GM12878 (cell line): ENCODE results near the gene PCNX1. TPM values are rescaled to one million over a fixed set of nuclear protein-coding genes. Genes with fewer than 3 reads are reported as not detected.

ENCODE experiments used
- ATAC-seq: fragments of 200-7000 bp; cut with Tn5 transposase; 3 replicates; pipeline ENCODE4 v1.9.1; 2020; ENCODE audit warnings: mild to moderate bottlenecking, moderate library complexity
- BruUV-seq: library from RNA; stranded (reverse); fragments of 400-500 nt; replicated peaks from 2 replicates; lab custom pipeline; 2021; lab: Mats Ljungman, UMichigan
- CTCF ChIA-PET: fragments of 300-600 bp; sonication (Branson Sonifier 250); formaldehyde crosslinking; extraction: SDS; loops from one replicate; lab custom pipeline; 2021; ENCODE audit warnings: inconsistent platforms; lab: Yijun Ruan, JAX
- POLR2A ChIA-PET: fragments of 350-600 bp; formaldehyde crosslinking; extraction: SDS; loops from one replicate; lab custom pipeline; 2021; ENCODE audit warnings: inconsistent platforms; lab: Charles Lee
- RAD21 ChIA-PET: fragments of 300-600 bp; sonication (Branson Sonifier 250); formaldehyde crosslinking; loops from one replicate; lab custom pipeline; 2023; ENCODE audit warnings: antibody characterized with exemption; ENCODE audit not compliant: unreplicated experiment; lab: Charles Lee
- SMC1A ChIA-PET: fragments of 300-600 bp; sonication (Branson Sonifier 250); formaldehyde crosslinking; loops from one replicate; lab custom pipeline; 2023; ENCODE audit not compliant: unreplicated experiment, uncharacterized antibody; lab: Charles Lee
- DNase-seq: peaks from one replicate; pipeline ENCODE4 v3.0.0-alpha.2; 2011; ENCODE audit warnings: low read depth, low spot score
- FAIRE-seq: peaks from 3 replicates; lab custom pipeline; 2011; peaks lifted over from hg19 to GRCh38; lab: Jason Lieb, UNC
- H2AFZ ChIP-seq: 2 replicates; pipeline ENCODE4 v1.6.0; 2011; ENCODE audit warnings: low read depth, low read length, control low read depth; ENCODE audit not compliant: control insufficient read depth
- H3K27ac ChIP-seq: 2 replicates; pipeline ENCODE4 v1.5.1; 2011; ENCODE audit warnings: control low read depth; ENCODE audit not compliant: control insufficient read depth, insufficient read depth
- H3K27me3 ChIP-seq, 2 experiments: replicated peaks in 1 of 2; 2 replicates each; pipeline versions ENCODE4 v1.6.0 to v1.6.1; 2011; ENCODE audit warnings: low read length in 1 of 2; ENCODE audit not compliant: control insufficient read depth in 2 of 2, insufficient read depth in 2 of 2
- H3K36me3 ChIP-seq, 2 experiments: 2 replicates each; pipeline ENCODE4 v1.5.1; 2011; ENCODE audit warnings: low read length in 1 of 2; ENCODE audit not compliant: control insufficient read depth in 2 of 2, insufficient read depth in 2 of 2
- H3K4me1 ChIP-seq: 2 replicates; pipeline ENCODE4 v1.6.1; 2011; ENCODE audit warnings: mild to moderate bottlenecking, low read length, moderate library complexity, mixed read lengths; ENCODE audit not compliant: control insufficient read depth, insufficient read depth
- H3K4me2 ChIP-seq: 2 replicates; pipeline ENCODE4 v1.6.0; 2011; ENCODE audit warnings: control low read depth; ENCODE audit not compliant: control insufficient read depth, insufficient read depth
- H3K4me3 ChIP-seq: fragments of 200-600 bp; sonication (generic); 2 replicates; pipeline ENCODE4 v1.5.1; 2016
- H3K79me2 ChIP-seq: 2 replicates; pipeline ENCODE4 v1.6.0; 2011; ENCODE audit warnings: low read length; ENCODE audit not compliant: control insufficient read depth, insufficient read depth
- H3K9ac ChIP-seq: 2 replicates; pipeline ENCODE4 v1.8.0; 2011; ENCODE audit warnings: low read length, control low read depth, mixed read lengths; ENCODE audit not compliant: control insufficient read depth, insufficient read depth
- H3K9me3 ChIP-seq: replicated peaks from 3 replicates; pipeline ENCODE4 v1.5.1; 2011; ENCODE audit warnings: mild to moderate bottlenecking, low read length; ENCODE audit not compliant: control insufficient read depth, insufficient read depth
- H4K20me1 ChIP-seq: 2 replicates; pipeline ENCODE4 v1.6.0; 2011; ENCODE audit not compliant: control insufficient read depth, insufficient read depth
- CEBPB ChIP-seq, 2 experiments: fragments of 150-350 bp in 1 of 2; IDR thresholded peaks; 2 replicates each; pipeline ENCODE4 v1.6.1; 2012 to 2014; ENCODE audit warnings: low read depth in 2 of 2, low read length in 2 of 2, borderline replicate concordance in 1 of 2, inconsistent platforms in 1 of 2
- KLF5 ChIP-seq: fragments of 450-650 bp; IDR thresholded peaks from 2 replicates; pipeline ENCODE4 v1.6.1; 2014; ENCODE audit warnings: mild to moderate bottlenecking; ENCODE audit not compliant: partially characterized antibody
- WGBS: methylation state at CpG from one replicate; pipeline ENCODE4 v1.1.6; 2016; ENCODE audit warnings: low lambda C conversion rate; ENCODE audit not compliant: insufficient replicate concordance, insufficient coverage; ENCODE audit errors: missing lambda C conversion rate; 5-methylcytosine and 5-hydroxymethylcytosine counted together
- in situ Hi-C: fragments of 300-500 bp; cut with MboI; formaldehyde crosslinking; loops from 9 replicates; pipeline ENCODE4 v1.14.3; 2018; ENCODE audit warnings: mixed read lengths
- intact Hi-C: fragments of 100-400 bp; cut with micrococcal nuclease; formaldehyde crosslinking; loops from one replicate; pipeline ENCODE4 v1.14.2; 2022; ENCODE audit not compliant: unreplicated experiment
- polyA plus RNA-seq, 11 experiments: library from polyadenylated mRNA; depleted of rRNA in 4 of 11; unstranded in 6 of 11; stranded (reverse) in 5 of 11; fragments of >200 nt; fragmentation: Nextera tagmentation in 4 of 11; fragmentation: Illumina TruSeq in 1 of 11; extraction: Ambion mirVana in 4 of 11; extraction: Trizol in 1 of 11; gene quantifications; 1 replicate in 1 of 11; 2 replicates in 10 of 11; pipeline versions ENCODE4 v1.2.1 to v1.2.3, GENCODE V29; 2011 to 2016; ENCODE audit warnings: inconsistent platforms in 2 of 11, missing spikeins in 2 of 11, low read depth in 1 of 11
- total RNA-seq, 4 experiments: library from RNA; depleted of rRNA in 3 of 4; stranded (reverse); fragments of >200 nt in 3 of 4; fragmentation: Illumina TruSeq in 1 of 4; extraction: Trizol in 1 of 4; gene quantifications; 2 replicates each; pipeline versions ENCODE4 v1.2.1 to v1.2.3, GENCODE V29; 2013 to 2021

Gene PCNX1
- total and polyA plus RNA-seq, 10 of the 15 experiments (the other 5 are each of a cell fraction or from before 2014, with no cell fraction given) = 4.6 to 53.9 (median 20.5) TPM

DNA sequence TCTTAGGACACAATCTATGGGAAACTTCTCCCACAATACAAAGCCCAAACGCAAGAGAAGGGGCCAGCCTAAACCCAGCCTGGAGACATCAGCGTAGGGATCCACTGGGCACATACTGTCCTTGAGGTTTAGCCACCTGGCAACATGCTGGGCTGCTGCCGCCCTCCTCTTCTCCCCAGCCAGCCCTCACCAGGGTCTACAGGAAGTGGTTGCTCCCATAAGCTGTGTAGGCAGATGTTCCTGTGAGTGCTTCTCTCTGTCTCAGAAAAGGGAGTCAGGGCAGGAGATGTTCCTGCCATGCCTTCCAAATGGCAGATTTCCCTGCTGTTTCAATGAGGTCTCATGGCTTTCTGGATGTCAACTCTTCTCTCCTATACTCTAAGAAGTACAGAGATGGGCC, 241.4 kb downstream of the PCNX1 start:
- POLR2A ChIA-PET = no interaction called here
- in situ Hi-C loops (loop anchor here (5.0 kb wide), 1 partner anchor 164 kb away; no protein-coding TSS in a partner anchor), intact Hi-C loops (loop anchor here (10.0 kb wide), 1 partner anchor 406 kb away; no protein-coding TSS in a partner anchor)
- no peak for DNase-seq
- H4K20me1 ChIP-seq = no peaks in the 10 kb centered on the region
- no peak overlapping the region for H3K27ac ChIP-seq
- no TSS peak for BruUV-seq
- no peak overlapping the region for H3K4me2 ChIP-seq
- WGBS = 58% methylated on average over 3 of the region's 3 CpGs
- H3K36me3 ChIP-seq = no peaks in the 10 kb centered on the region
- no peaks in the 10 kb centered on the region for H3K4me1 ChIP-seq
- CTCF ChIA-PET = no interaction called here
- FAIRE-seq = no peak
- H3K79me2 ChIP-seq = no peaks in the 10 kb centered on the region
- no peak for ATAC-seq
- no peaks in the 10 kb centered on the region for H3K27me3 ChIP-seq
- SMC1A ChIA-PET = no interaction called here
- TF ChIP-seq KLF5 = no peak
- H2AFZ ChIP-seq = no peak overlapping the region
- peaks cover 2% of the 10 kb centered on the region; the same call in 2 of the 3 replicates for H3K9me3 ChIP-seq
- no peak overlapping the region for H3K9ac ChIP-seq
- RAD21 ChIA-PET = no interaction called here
- H3K4me3 ChIP-seq = no peak overlapping the region

DNA sequence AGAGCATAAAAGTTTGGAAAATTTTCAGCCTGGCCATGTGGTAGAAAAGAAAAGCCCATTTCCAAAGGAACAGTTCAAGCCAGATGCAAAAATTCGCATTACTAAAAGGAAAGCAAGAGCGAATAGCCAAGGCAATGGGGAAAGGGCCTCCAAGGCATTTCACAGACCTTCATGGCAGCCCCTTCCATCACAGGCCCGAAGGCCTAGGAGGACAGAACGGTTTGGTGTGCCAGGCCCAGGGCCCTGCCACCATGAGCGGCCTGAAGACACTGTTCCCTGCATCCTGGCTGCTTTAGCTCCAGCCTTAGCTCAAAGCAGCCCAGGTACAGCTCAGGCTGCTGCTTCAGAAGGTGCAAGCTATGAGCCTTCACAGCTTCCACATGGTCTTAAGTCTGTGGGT, 243.5 kb downstream of the PCNX1 start:
- ATAC-seq = no peak
- Histone ChIP-seq H3K4me2 (no peak overlapping the region), H3K4me1 (no peaks in the 10 kb centered on the region), H3K36me3 (no peaks in the 10 kb centered on the region), H3K4me3 (no peak overlapping the region), H3K9me3 (peaks cover 2% of the 10 kb centered on the region; the same call in 2 of the 3 replicates), H4K20me1 (no peaks in the 10 kb centered on the region), H2AFZ (no peak overlapping the region), H3K9ac (no peak overlapping the region), H3K27ac (no peak overlapping the region), H3K27me3 (no peaks in the 10 kb centered on the region), H3K79me2 (no peaks in the 10 kb centered on the region)
- in situ Hi-C loops = no loop called here
- WGBS = 1% methylated on average over 5 of the region's 5 CpGs
- no peak for DNase-seq
- POLR2A ChIA-PET = no interaction called here
- BruUV-seq = no TSS peak
- RAD21 ChIA-PET = no interaction called here
- CTCF ChIA-PET = no interaction called here
- SMC1A ChIA-PET = interaction anchor here (2.3 kb wide), 1 partner anchor 8 kb away, joined by 7 read pairs; no protein-coding TSS in a partner anchor
- intact Hi-C loops = no loop called here
- FAIRE-seq = no peak
- TF ChIP-seq CEBPB (IDR thresholded peaks at IDR 0.05; ENCODE audit: borderline replicate concordance in 1 of 2, low read depth in 2 of 2, low read length in 2 of 2) = no peak
